ENCODE data around the gene FBRS.

- TF ChIP-seq, protein P1, sequence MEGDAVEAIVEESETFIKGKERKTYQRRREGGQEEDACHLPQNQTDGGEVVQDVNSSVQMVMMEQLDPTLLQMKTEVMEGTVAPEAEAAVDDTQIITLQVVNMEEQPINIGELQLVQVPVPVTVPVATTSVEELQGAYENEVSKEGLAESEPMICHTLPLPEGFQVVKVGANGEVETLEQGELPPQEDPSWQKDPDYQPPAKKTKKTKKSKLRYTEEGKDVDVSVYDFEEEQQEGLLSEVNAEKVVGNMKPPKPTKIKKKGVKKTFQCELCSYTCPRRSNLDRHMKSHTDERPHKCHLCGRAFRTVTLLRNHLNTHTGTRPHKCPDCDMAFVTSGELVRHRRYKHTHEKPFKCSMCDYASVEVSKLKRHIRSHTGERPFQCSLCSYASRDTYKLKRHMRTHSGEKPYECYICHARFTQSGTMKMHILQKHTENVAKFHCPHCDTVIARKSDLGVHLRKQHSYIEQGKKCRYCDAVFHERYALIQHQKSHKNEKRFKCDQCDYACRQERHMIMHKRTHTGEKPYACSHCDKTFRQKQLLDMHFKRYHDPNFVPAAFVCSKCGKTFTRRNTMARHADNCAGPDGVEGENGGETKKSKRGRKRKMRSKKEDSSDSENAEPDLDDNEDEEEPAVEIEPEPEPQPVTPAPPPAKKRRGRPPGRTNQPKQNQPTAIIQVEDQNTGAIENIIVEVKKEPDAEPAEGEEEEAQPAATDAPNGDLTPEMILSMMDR (IDR thresholded peaks at IDR 0.05), result no peak
- no peak for TF ChIP-seq POLR2A (IDR thresholded peaks at IDR 0.05)
These were observed 39.3 kb downstream of the FBRS start for GRCh38 chr16:30697264-30698138.
